ENCODE results near the gene COL17A1.

DNA sequence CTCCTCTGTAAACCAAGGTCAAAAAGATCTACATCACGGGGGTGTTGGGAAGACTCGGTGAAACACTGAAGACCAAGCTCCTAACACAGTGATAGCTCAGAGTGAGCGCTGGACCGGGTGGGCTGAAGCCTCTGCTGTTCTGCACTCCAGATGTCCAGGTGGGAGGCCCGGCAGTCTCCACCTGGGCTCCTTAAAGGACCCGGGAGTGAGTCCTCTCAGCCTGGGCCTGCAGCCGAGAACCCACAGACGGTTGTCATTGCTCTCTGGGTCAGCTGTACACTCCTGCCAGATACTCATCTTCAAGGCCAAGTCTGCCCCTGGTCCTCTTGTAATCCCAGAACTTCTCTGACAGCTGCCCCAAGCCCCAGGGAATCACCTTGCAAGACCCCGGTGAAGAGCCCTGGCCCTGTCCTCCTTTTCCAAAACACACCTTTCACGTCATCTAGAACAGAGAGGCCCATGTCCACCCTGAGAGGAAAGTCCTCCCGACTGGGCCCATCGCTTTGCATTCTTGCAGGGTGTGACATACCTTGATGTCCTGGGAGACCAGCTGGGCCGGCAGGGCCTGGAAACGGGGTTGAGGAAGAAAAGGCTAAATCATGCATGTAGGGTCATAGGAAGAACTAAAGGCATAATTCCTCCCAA lies 43.7 kb downstream of the COL17A1 start:
- TF ChIP-seq, protein P1, sequence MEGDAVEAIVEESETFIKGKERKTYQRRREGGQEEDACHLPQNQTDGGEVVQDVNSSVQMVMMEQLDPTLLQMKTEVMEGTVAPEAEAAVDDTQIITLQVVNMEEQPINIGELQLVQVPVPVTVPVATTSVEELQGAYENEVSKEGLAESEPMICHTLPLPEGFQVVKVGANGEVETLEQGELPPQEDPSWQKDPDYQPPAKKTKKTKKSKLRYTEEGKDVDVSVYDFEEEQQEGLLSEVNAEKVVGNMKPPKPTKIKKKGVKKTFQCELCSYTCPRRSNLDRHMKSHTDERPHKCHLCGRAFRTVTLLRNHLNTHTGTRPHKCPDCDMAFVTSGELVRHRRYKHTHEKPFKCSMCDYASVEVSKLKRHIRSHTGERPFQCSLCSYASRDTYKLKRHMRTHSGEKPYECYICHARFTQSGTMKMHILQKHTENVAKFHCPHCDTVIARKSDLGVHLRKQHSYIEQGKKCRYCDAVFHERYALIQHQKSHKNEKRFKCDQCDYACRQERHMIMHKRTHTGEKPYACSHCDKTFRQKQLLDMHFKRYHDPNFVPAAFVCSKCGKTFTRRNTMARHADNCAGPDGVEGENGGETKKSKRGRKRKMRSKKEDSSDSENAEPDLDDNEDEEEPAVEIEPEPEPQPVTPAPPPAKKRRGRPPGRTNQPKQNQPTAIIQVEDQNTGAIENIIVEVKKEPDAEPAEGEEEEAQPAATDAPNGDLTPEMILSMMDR (IDR thresholded peaks at IDR 0.05; ENCODE audit: low read length) = no peak
- no peak for TF ChIP-seq EZH2phosphoT487 (IDR thresholded peaks at IDR 0.05; ENCODE audit: low read length)

Data from MM.1S (cell line).